HG02571 (cell line): Measurements from ENCODE around the gene HSD17B2.
"Not testable (repeated sequence)": the region's sequence is repeated elsewhere in the genome, so short reads cannot be mapped to it uniquely, and the experiment has no call there.

Experiments
- ATAC-seq: cut with Tn5 transposase; IDR thresholded peaks from one replicate; pipeline ENCODE4 v1.9.1; 2021; ENCODE audit warnings: mild to moderate bottlenecking, moderate library complexity; ENCODE audit not compliant: unreplicated experiment

The HSD17B2 gene

GRCh38 chr16:82034981-82035612, at the start of gene HSD17B2:
Gene HSD17B2, plus strand, starts transcription at chr16:82035253. Its CDS starts 172 bp downstream, at chr16:82035425.
- no peak for ATAC-seq

- ATAC-seq, result no peak
Measured at GRCh38 chr16:81987121-81987520, 47.9 kb upstream of the HSD17B2 start.

GRCh38 chr16:81987706-81988105, 47.3 kb upstream of the HSD17B2 start:
- ATAC-seq, result no peak

DNA sequence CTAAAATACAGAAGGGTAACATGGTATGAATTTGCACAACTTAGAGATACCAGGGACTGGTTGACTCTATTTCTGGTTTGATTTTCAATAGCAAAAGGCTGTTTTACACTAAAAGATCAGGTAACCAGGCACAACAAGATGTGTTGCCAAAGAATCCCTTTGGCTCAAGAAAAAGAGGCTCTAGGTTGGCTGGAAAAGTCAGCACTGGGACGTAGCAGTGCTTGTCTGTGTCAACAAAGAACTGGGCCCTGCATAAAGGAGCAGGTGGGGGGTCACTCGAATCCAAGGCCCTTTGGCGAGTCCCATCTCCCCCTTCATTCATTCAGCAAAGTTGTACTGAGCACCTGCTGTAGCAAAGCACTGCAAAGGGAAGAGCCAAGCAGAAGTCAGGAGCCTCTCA, 42.2 kb upstream of the HSD17B2 start:
- no peak for ATAC-seq

DNA sequence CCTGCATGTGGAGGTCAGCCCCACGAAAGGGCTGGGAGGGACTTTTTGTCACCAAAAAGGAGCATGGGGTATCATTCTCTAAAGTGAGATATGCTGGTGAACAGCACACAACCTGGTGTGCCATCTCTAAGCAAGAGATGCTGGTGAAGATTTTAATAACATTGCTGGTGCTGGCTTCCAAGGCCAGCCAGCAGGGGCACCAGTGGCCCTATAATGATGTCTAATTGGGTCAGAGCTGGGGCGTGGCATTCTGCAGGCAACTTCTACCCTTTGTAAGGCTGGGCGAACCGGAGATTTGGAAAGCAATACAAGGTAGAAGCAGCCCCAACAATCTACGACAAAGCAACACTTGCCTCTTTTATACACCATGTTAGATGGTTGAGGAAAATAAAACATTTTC, 40.6 kb upstream of the HSD17B2 start:
- no peak for ATAC-seq

DNA sequence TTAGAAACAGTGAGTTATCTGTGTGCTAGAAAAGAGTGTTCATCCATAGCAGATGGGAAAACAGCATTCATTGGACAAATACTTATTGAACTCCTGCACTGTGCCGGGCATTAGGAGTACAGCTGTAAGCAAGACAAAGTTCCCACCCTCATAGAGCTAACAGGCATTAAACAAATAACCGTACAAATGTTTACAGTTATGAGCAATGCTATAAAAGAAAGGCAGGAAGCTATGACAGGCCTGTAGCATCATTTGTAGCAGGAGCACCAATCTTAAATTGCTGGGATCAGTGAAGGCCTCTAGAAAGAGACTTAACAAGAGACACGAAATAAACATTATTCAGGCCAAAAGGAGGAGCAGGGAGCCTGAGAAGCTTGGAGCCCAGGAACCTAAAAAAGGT, 39.4 kb upstream of the HSD17B2 start:
- no peak for ATAC-seq

DNA sequence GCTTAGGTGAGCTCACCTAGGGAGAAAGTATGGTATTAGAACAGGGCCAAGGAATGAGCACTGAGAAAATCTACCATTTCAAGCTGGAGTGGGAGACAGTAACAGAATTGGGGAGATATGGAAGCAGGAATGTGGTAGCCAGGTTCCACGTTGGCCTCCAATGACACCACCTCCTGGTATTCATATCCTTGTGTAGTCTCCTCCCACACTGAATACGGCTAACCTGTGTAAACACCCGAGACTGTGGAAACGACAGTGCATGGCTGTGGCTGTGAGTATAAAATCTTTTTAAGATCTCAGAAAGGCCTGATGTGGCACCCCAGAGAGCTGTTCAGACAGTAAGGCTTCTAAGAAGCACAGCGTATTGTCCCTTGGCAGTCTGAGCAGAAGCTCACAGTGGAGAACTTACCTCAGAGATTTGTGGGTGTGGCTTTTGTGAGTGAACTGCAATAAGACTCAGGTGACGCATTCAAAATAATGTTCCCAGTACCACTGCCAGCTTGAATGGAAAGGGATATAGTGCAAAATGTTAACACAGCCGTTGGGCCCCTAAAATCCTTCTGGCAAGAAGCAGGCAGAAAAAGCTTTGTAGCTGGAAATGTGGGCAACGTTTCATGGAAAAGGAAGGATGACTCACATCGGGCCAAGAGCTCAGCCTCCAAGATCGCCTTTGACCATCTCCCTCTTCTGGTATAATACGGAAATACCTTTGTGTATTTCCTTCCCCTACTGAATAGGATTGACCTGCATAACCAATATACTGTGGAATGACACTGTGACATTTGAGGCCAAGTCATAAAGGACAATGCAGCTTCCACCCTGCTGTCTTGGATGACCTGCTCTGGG, 38.2 kb upstream of the HSD17B2 start:
- ATAC-seq, result no peak

- no peak for ATAC-seq
Measured at GRCh38 chr16:81997738-81998137, 37.3 kb upstream of the HSD17B2 start.

DNA sequence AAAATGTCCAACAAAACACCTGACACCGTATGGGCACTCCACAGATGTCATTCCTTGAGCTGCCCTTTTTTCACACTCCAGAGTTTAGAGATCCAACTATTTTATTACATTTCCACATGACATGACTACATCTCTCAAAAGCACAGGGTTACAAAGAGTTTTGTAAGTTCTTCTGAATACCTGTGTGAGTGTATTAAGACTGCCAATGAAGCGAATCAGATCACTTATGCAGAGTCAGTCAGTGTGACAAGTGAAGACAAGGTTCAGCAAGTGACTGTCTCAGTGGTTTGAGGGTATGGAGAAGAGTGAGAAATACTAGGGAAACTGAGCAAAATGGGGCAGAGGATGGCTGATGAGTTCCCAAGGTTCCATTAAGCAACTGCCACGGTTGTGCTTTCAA, 32.2 kb upstream of the HSD17B2 start:
- ATAC-seq, result no peak

DNA sequence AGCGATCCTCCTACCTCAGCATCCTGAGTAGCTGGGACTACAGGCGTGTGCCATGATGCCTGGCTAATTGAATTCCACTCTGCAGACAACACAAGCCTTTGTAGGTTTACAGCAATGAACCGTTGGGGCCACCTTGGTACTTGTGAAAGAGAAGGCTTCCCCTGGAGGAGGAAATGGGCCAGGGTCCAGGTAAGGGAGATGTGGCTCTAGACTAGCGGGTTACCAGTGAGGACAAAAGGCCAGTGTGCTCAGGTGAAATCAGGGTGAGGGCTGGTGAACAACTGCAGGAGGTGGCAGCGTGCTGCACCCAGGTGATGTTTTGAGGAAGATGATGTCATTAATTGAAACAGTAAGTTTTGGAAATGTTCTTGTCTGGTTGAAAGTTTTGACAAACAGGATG, 30.5 kb upstream of the HSD17B2 start:
- ATAC-seq, result no peak

DNA sequence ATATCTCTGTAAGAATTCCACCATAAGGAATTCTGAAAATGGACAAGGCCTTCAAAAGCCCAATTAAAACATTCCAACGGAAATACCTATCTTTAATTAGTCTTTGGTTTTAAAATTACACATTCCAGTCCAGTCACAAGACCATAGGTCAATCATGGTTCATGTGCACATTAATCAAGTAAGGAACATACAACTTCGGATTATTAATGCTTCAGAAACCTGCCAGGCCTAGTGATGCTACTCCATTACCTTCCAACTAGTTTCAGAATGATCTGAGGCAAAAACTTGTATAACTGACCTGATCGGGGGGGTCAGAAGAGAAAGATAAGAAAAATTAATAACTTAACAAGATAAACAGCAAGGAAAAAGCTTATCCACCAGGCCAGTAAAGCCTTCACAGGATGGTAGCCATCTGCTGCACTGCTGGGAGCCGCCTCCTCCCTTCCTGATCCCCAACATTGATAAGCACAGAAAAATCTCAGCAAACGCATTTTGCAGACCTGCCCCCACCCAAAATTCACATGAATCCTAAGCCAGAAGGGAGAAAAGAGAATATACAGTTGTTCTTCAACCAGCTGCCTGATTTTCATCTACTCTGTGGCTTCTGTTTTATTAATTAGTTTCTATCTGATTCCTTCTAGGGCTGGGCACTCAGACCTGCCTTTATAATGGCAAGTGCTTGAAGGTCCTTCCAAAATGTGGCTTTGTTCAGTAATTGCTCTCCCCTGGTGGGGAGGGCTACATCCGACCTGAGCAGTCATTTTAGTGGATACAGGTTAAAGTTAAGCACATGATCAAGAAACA, 29.8 kb upstream of the HSD17B2 start:
- ATAC-seq, result no peak

DNA sequence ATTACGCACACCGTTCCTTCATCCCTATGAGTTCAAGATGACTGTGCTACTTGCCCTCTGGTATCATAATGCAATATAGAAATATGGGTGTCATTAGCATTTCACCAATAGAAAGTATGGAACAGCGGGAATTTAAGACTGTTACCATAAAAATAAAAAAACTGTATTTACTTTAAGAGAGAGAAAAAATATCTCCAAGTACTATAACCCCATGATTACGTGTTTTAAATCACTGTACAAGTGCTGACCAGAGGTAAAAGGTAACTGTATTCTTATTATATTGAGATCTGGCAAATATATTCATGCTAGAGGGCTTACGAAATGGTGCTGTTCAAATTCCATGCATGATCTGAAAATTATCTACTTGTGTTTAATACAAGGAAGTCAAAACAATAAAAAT, 29.0 kb upstream of the HSD17B2 start:
- ATAC-seq, result no peak

- no peak for ATAC-seq
Measured at GRCh38 chr16:82007189-82007588, 27.9 kb upstream of the HSD17B2 start.

DNA sequence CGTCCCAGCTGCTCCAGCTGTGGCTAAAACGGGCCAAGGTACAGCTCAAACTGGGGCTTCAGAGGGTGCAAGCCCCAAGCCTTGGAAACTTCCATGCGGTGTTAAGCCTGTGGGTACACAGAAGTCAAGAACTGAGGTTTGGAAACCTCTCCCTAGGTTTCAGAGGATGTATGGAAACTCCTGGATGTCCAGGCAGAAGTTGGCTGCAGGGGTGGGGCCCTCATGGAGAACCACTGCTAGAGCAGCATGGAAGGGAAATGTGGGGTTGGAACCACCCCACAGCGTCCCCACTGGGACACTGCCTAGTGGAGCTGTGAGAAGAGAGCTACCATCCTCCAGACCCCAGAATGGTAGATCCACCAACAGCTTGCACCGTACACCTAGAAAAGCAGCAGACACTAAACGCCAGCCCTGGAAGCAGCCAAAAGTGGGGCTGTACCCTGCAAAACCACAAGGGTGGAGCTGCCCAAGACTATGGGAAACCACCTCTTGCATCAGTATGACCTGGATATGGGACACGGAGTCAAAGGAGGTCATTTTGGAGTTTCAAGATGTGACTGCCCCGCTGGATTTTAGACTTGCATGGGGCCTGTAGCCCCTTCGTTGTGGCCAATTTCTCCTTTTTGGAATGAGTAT, 26.0 kb upstream of the HSD17B2 start:
- ATAC-seq, result no peak

GRCh38 chr16:82009789-82010188, 25.3 kb upstream of the HSD17B2 start:
- not testable (repeated sequence) for ATAC-seq

DNA sequence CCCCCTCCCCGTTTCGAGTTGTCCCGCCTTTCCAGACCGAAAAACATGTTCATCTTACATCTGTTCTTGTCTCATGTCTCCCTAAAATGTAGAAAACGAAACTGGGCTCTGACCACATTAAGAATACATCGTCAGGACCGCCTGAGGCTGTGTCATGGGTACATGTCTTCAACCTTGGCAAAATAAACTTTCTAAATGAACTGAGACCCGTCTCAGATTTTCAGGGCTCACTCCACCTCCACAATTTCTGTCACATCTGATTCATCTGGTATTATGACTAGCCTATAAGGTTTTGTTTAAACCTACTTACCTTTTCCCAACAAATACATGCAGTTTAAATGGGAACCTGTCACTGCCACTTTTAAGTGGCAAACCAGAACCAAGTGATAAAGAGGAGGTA, 24.4 kb upstream of the HSD17B2 start:
- ATAC-seq, result no peak

DNA sequence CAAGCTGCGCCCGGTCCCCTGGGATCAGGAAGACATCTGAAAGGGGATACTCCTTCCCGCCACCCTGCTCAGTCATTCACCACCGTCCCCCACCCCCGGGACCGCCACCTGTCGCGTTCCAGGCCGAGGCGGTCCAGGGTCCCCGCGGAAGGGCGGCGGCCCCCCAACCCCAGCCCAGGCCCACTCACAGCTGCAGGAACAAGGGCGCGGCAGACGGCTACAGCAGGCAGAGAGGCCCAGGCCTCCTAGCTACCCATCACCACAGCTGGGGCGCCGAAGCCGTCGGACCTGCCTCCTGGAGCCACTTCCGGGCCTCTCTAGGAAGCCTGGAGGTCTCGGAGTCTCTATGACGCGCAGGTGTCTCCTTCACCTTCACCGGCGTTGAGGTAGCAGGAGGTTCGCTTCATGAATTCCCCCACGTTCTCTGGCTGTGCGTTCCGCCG, 23.8 kb upstream of the HSD17B2 start, which contains the start of gene SDR42E1:
Gene SDR42E1, minus strand, starts transcription at position 272 of the 443 bp plus-strand sequence. CDS start 10,612 bp downstream, outside the sequence.
- ATAC-seq, result peak; percentile 82

DNA sequence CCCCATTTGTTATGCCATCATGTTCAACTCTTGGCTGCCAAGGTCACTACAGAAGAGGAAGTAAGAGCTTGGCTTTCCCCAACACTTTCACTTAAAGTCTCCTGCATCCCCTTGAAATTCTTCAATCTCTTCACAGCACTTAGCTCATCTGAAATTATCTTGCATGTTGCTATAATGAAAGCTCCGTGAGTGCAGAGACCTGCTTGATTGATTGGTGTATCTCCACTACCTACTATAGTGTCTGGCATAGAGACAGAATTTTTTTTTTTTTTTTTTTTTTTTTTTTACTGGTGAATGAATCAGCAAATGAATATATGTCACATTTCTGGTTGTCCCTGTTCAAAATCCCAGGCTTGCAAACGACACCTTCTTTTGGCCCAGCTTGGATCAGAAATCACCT, 21.9 kb upstream of the HSD17B2 start:
- ATAC-seq, result no peak

- ATAC-seq, result no peak
Measured at GRCh38 chr16:82016263-82016662, 18.8 kb upstream of the HSD17B2 start.

GRCh38 chr16:82016964-82017363, 18.1 kb upstream of the HSD17B2 start:
- ATAC-seq, result no peak
